Measurements from ENCODE around the gene IGSF8. TPM values are rescaled to one million over a fixed set of nuclear protein-coding genes. Genes with fewer than 3 reads are reported as not detected.

Gene IGSF8
- total and polyA plus RNA-seq, 2 of the 8 experiments (the other 6 are each of a cell fraction or from before 2014, with no cell fraction given) = 69.6 to 132 TPM

DNA sequence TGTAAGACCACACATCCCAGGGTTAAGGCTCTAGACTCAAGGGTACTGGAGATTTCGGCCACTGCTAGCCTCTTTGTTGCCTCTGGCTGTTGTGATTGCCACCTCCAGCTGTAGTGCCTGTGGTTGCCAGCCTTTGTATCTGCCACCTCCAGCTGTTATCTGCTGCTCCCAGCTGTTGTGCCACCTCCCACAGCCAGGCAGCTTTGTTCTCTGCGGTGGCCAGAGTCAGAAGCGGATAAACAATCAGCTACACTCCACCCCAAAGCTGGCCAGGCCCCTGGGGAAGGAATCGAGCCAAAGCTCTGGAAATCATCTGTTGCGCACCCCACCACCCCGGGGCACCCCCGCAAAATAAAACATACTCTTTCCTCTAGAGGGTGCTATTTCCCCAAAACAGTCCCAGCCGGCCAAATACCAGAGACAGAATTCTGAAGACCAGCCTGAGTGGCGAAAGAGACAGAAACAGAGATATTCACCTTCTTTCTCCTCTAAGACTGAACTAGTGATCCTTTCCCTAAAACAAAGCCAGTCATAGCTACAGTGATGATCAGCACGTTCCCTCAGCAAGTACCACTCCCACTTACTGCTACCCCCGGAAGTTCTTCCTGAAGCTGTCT lies 51.8 kb downstream of the IGSF8 start (continued):
- TF ChIP-seq CTCF (IDR thresholded peaks at IDR 0.05; ENCODE audit: control extremely low read depth in 1 of 3, insufficient read depth in 1 of 3, low read depth in 1 of 3, low read length in 3 of 3) = peak; percentile 45 to 76 (median 69)
- TF ChIP-seq RNF2 (IDR thresholded peaks at IDR 0.05; ENCODE audit: borderline replicate concordance, low read depth, low read length, missing control alignments, poor library complexity, severe bottlenecking) = no peak
- TF ChIP-seq KDM1A (IDR thresholded peaks at IDR 0.05; ENCODE audit: borderline replicate concordance, low read length) = 0 out of 2 replicates have a peak, but pooled peaks have one; percentile 60

Data from H1 (cell line).